HG03571 (cell line): Measurements from ENCODE around the gene PCDHGB6.
"Not testable (repeated sequence)": the region's sequence is repeated elsewhere in the genome, so short reads cannot be mapped to it uniquely, and the experiment has no call there.

ENCODE experiments used
- ATAC-seq: cut with Tn5 transposase; IDR thresholded peaks from one replicate; pipeline ENCODE4 v1.9.1; 2021; ENCODE audit not compliant: unreplicated experiment

PCDHGB6 gene

GRCh38 chr5:141407790-141408505, at the start of gene PCDHGB6:
Gene PCDHGB6 (plus strand): TSS chr5:141408021. CDS start chr5:141408203, 182 bp downstream.
- not testable (repeated sequence) for ATAC-seq

GRCh38 chr5:141359790-141360426, 47.9 kb upstream of the PCDHGB6 start, which contains the start of gene PCDHGB2:
Gene PCDHGB2 (plus strand): TSS chr5:141359994. CDS start chr5:141360136, 142 bp downstream.
- ATAC-seq, result no peak

- no peak for ATAC-seq
Measured at GRCh38 chr5:141360685-141361084, 47.1 kb upstream of the PCDHGB6 start.

- no peak for ATAC-seq
Measured at GRCh38 chr5:141362719-141363118, 45.1 kb upstream of the PCDHGB6 start.

GRCh38 chr5:141363952-141364660, 43.7 kb upstream of the PCDHGB6 start, which contains the start of gene PCDHGA5:
Gene PCDHGA5 (plus strand): TSS chr5:141364162. CDS start chr5:141364331, 169 bp downstream.
- no peak for ATAC-seq

GRCh38 chr5:141366016-141366896, 41.6 kb upstream of the PCDHGB6 start:
- ATAC-seq, result no peak

GRCh38 chr5:141369994-141370848, 37.6 kb upstream of the PCDHGB6 start, which contains the start of gene PCDHGB3:
Gene PCDHGB3 (plus strand): TSS chr5:141370242. CDS start chr5:141370395, 153 bp downstream.
- no peak for ATAC-seq

GRCh38 chr5:141371572-141372475, 36.0 kb upstream of the PCDHGB6 start:
- no peak for ATAC-seq

- no peak for ATAC-seq
Measured at GRCh38 chr5:141373673-141374317, 34.0 kb upstream of the PCDHGB6 start, which contains the start of gene PCDHGA6. Gene PCDHGA6 (plus strand): TSS chr5:141373891. CDS start chr5:141374084, 193 bp downstream.

GRCh38 chr5:141374627-141375026, 33.2 kb upstream of the PCDHGB6 start:
- no peak for ATAC-seq

GRCh38 chr5:141375444-141376155, 32.2 kb upstream of the PCDHGB6 start:
- ATAC-seq, result not testable (repeated sequence)

GRCh38 chr5:141382469-141383294, 25.1 kb upstream of the PCDHGB6 start, which contains the start of gene PCDHGA7:
Gene PCDHGA7 (plus strand): TSS chr5:141382742. CDS start chr5:141382900, 158 bp downstream.
- ATAC-seq, result no peak

- ATAC-seq, result no peak
Measured at GRCh38 chr5:141383345-141383744, 24.5 kb upstream of the PCDHGB6 start.

- no peak for ATAC-seq
Measured at GRCh38 chr5:141384471-141385267, 23.2 kb upstream of the PCDHGB6 start.

- not testable (repeated sequence) for ATAC-seq
Measured at GRCh38 chr5:141387557-141388311, 20.1 kb upstream of the PCDHGB6 start, which contains the start of gene PCDHGB4. Gene PCDHGB4 (plus strand): TSS chr5:141387698. CDS start chr5:141387885, 187 bp downstream.
